Karpas-422 (cell line): ENCODE results near the gene CDKN1B. TPM values are rescaled to one million over a fixed set of nuclear protein-coding genes. Genes with fewer than 3 reads are reported as not detected.
A peak's percentile ranks its signal among the peaks of the same experiment; 100 is the strongest.

ENCODE experiments used
- DNase-seq: peaks from one replicate; pipeline ENCODE4 v3.0.0-alpha.2; 2015
- H2AFZ ChIP-seq: fragments of 200-600 bp; sonication (generic); 2 replicates; pipeline ENCODE4 v1.6.1; 2014; ENCODE audit warnings: antibody characterized with exemption, low read length, mixed read lengths
- H3K27ac ChIP-seq: fragments of 200-600 bp; sonication (generic); 2 replicates; pipeline ENCODE4 v1.5.1; 2014; ENCODE audit warnings: mild to moderate bottlenecking, low read length, moderate library complexity
- H3K27me3 ChIP-seq: fragments of 200-600 bp; sonication (generic); 2 replicates; pipeline ENCODE4 v1.6.1; 2014; ENCODE audit warnings: low read length, mixed read lengths
- H3K36me3 ChIP-seq: fragments of 200-600 bp; sonication (generic); 2 replicates; pipeline ENCODE4 v1.6.1; 2014; ENCODE audit warnings: low read length, mixed read lengths; ENCODE audit not compliant: insufficient read depth
- H3K4me1 ChIP-seq: fragments of 200-600 bp; sonication (generic); 2 replicates; pipeline ENCODE4 v1.6.1; 2014; ENCODE audit warnings: mild to moderate bottlenecking, low read length, mixed read lengths
- H3K4me2 ChIP-seq: fragments of 200-600 bp; sonication (generic); 2 replicates; pipeline ENCODE4 v1.6.1; 2014; ENCODE audit warnings: low read length, low read depth, mild to moderate bottlenecking; ENCODE audit not compliant: poor library complexity, severe bottlenecking
- H3K4me3 ChIP-seq: fragments of 200-600 bp; sonication (generic); 2 replicates; pipeline ENCODE4 v1.5.1; 2014; ENCODE audit warnings: mild to moderate bottlenecking, antibody characterized with exemption, low read length, mixed read lengths
- H3K79me2 ChIP-seq: fragments of 200-600 bp; sonication (generic); 2 replicates; pipeline ENCODE4 v1.6.1; 2014; ENCODE audit warnings: mild to moderate bottlenecking, low read length, mixed read lengths
- H3K9ac ChIP-seq: fragments of 200-600 bp; sonication (generic); 2 replicates; pipeline ENCODE4 v1.6.0; 2014; ENCODE audit warnings: low read length
- H3K9me2 ChIP-seq: fragments of 200-600 bp; sonication (generic), shearing (Covaris generic); replicated peaks from 2 replicates; pipeline ENCODE4 v1.6.0; 2014; ENCODE audit warnings: mild to moderate bottlenecking, low read length, moderate library complexity; ENCODE audit not compliant: insufficient read depth
- H3K9me3 ChIP-seq: fragments of 300-700, 200-600 bp; sonication (generic); 2 replicates; pipeline ENCODE4 v1.6.1; 2014; ENCODE audit warnings: low read length, mixed read lengths
- H4K20me1 ChIP-seq: fragments of 200-600 bp; sonication (generic); 2 replicates; pipeline ENCODE4 v1.6.1; 2014; ENCODE audit warnings: mild to moderate bottlenecking, antibody characterized with exemption, low read length, low read depth; ENCODE audit not compliant: insufficient read depth
- total RNA-seq: library from RNA; depleted of rRNA; stranded (reverse); fragments of >200 nt; shearing (Covaris generic); gene quantifications from 2 replicates; pipeline ENCODE4 v1.2.3, GENCODE V29; 2014; ENCODE audit warnings: low replicate concordance; rRNA removed

Gene CDKN1B
- 32.8 and 50.9 TPM in 2 replicates for total RNA-seq

DNA sequence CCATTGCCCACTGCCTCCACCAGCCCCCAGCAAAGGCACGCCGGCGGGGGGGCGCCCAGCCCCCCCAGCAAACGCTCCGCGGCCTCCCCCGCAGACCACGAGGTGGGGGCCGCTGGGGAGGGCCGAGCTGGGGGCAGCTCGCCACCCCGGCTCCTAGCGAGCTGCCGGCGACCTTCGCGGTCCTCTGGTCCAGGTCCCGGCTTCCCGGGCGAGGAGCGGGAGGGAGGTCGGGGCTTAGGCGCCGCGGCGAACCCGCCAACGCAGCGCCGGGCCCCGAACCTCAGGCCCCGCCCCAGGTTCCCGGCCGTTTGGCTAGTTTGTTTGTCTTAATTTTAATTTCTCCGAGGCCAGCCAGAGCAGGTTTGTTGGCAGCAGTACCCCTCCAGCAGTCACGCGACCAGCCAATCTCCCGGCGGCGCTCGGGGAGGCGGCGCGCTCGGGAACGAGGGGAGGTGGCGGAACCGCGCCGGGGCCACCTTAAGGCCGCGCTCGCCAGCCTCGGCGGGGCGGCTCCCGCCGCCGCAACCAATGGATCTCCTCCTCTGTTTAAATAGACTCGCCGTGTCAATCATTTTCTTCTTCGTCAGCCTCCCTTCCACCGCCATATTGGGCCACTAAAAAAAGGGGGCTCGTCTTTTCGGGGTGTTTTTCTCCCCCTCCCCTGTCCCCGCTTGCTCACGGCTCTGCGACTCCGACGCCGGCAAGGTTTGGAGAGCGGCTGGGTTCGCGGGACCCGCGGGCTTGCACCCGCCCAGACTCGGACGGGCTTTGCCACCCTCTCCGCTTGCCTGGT, at the start of gene CDKN1B:
CDKN1B (plus strand) TSS at position 576 of the 793 bp plus-strand sequence. CDS start 472 bp downstream, outside the sequence.
- peaks cover 64% of the 10 kb centered on the region for H3K4me1 ChIP-seq
- H3K4me2 ChIP-seq = peak within 1 kb of the TSS; percentile 89
- peak within 1 kb of the TSS; percentile 56; the same call in 1 of the 2 replicates for H2AFZ ChIP-seq
- 0 out of 2 replicates have a peak, but pooled peaks cover 7% of the 10 kb centered on the region for H4K20me1 ChIP-seq
- H3K79me2 ChIP-seq = peaks cover 36% of the 10 kb centered on the region
- DNase-seq = peak; percentile 92
- no peaks in the 10 kb centered on the region for H3K9me2 ChIP-seq
- H3K4me3 ChIP-seq = peak within 1 kb of the TSS; percentile 86
- peak within 1 kb of the TSS; percentile 72 for H3K27ac ChIP-seq
- peaks cover 11% of the 10 kb centered on the region; the same call in 1 of the 2 replicates for H3K36me3 ChIP-seq
- no peaks in the 10 kb centered on the region for H3K9me3 ChIP-seq
- H3K27me3 ChIP-seq = no peaks in the 10 kb centered on the region
- peak within 1 kb of the TSS; percentile 95 for H3K9ac ChIP-seq

DNA sequence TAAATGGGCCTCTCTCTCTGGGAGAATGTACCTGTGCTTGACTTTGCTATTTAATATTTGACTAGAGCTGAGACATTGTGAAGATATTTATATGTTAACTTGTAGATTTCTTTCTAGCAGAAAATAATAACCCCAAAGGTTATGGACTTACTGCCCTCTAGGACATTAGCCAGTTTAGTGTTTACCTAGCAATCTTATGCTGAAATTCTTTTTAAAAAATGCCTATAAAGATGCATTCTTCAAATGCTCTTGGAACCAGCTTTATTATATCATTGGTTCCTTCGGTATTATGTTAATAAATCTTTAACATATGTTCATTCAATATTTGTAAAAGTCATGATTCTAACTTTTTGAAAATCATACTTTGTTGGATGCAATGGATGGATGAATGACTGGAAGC, 49.2 kb upstream of the CDKN1B start:
- Histone ChIP-seq H4K20me1 (no peaks in the 10 kb centered on the region), H3K4me1 (no peaks in the 10 kb centered on the region), H3K4me2 (no peak overlapping the region), H3K4me3 (no peak overlapping the region), H3K9me2 (no peaks in the 10 kb centered on the region), H3K79me2 (no peaks in the 10 kb centered on the region), H2AFZ (no peak overlapping the region), H3K27ac (no peak overlapping the region), H3K9me3 (no peaks in the 10 kb centered on the region), H3K9ac (no peak overlapping the region), H3K36me3 (no peaks in the 10 kb centered on the region), H3K27me3 (no peaks in the 10 kb centered on the region)
- no peak for DNase-seq

DNA sequence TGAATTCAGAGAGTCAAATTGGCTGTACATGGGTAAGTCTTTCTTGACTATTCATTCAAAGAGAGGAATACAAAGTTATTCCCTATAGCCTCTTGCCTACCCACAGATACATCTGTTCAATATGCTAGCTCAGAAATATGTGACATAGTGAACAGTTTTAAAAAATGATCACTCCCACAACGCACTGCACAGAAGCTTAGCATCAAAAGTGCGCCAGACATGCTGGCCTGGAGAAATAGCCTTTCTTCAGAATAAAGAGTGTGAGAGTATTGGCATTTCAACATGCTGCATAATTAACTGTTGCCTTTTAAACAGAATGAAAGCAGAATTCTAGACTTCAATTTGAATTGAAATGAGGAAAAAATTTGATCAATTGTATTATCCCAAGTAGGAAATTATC, 48.1 kb upstream of the CDKN1B start:
- no peak overlapping the region for H3K4me3 ChIP-seq
- no peak overlapping the region for H2AFZ ChIP-seq
- no peaks in the 10 kb centered on the region for H3K4me1 ChIP-seq
- H3K79me2 ChIP-seq = no peaks in the 10 kb centered on the region
- no peaks in the 10 kb centered on the region for H4K20me1 ChIP-seq
- DNase-seq = no peak
- H3K9ac ChIP-seq = no peak overlapping the region
- no peaks in the 10 kb centered on the region for H3K9me3 ChIP-seq
- H3K27ac ChIP-seq = no peak overlapping the region
- no peaks in the 10 kb centered on the region for H3K36me3 ChIP-seq
- no peaks in the 10 kb centered on the region for H3K27me3 ChIP-seq
- no peak overlapping the region for H3K4me2 ChIP-seq
- H3K9me2 ChIP-seq = no peaks in the 10 kb centered on the region

DNA sequence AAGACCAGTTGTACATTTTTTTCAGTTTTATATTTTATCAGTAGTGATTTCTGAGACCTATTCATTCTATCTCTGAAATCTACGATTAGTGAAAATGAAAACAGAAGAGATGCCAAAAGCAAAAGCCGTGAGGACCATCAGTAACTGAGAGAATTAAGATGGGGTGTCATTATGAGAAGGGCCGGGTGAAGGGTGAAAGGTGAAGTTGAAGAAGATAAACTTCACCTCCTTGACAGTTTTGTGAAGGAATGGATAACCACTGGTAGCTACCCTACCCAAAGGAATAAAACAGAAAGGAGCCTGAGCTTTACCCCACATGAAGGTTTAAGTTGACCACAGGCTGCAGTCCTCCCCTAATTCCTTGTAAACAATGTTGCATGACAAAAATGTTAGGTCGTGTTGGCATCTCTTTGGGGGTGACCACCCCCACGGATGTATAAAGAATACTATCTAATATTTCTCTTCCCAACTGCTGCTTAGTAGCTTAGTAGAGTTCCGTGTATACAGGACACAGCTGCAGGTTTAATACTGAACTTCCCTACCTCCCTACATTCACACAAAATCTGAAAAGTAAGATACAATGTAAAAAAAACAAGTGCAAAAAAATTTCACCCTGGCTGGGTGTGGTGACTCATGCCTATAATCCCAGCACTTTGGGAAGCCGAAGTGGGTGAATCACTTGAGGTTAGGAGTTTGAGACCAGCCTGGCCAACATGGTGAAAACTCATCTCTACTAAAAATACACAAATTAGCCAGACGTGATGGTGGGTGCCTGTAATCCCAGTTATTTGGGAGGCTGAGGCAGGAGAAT, 45.1 kb upstream of the CDKN1B start:
- DNase-seq = no peak
- Histone ChIP-seq H3K4me3 (no peak overlapping the region), H4K20me1 (no peaks in the 10 kb centered on the region), H3K4me2 (no peak overlapping the region), H3K36me3 (no peaks in the 10 kb centered on the region), H3K27me3 (no peaks in the 10 kb centered on the region), H3K9ac (no peak overlapping the region), H3K9me2 (no peaks in the 10 kb centered on the region), H3K79me2 (no peaks in the 10 kb centered on the region), H3K9me3 (no peaks in the 10 kb centered on the region), H2AFZ (no peak overlapping the region), H3K27ac (no peak overlapping the region), H3K4me1 (no peaks in the 10 kb centered on the region)

DNA sequence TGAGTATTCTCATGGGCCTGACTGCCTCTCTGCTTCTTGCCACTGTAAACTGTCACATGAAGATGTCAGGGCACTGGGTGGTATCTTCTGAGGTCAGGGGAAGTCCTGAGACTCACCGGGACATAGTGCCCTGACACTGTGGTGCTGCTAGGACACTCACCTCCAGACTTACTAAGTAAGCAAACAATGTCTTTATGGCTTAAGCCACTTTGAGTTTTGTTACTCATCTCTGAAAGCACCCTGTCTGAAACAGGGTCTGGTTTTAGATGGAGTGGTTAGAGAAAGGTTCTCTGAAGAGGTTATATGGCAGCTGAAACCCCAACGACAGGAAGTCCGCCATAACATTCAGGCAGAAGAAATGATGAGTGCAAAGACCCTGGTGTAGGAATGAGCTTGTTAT, 43.9 kb upstream of the CDKN1B start:
- no peak overlapping the region for H3K27ac ChIP-seq
- H3K36me3 ChIP-seq = no peaks in the 10 kb centered on the region
- H3K9ac ChIP-seq = no peak overlapping the region
- no peaks in the 10 kb centered on the region for H3K27me3 ChIP-seq
- H3K9me3 ChIP-seq = no peaks in the 10 kb centered on the region
- no peaks in the 10 kb centered on the region for H4K20me1 ChIP-seq
- no peak overlapping the region for H3K4me3 ChIP-seq
- DNase-seq = no peak
- no peaks in the 10 kb centered on the region for H3K4me1 ChIP-seq
- H3K9me2 ChIP-seq = no peaks in the 10 kb centered on the region
- H3K79me2 ChIP-seq = no peaks in the 10 kb centered on the region
- no peak overlapping the region for H2AFZ ChIP-seq
- no peak overlapping the region for H3K4me2 ChIP-seq

- no peak overlapping the region for H3K4me3 ChIP-seq
- H3K79me2 ChIP-seq = no peaks in the 10 kb centered on the region
- H4K20me1 ChIP-seq = no peaks in the 10 kb centered on the region
- no peaks in the 10 kb centered on the region for H3K4me1 ChIP-seq
- H3K27ac ChIP-seq = no peak overlapping the region
- no peaks in the 10 kb centered on the region for H3K9me3 ChIP-seq
- no peak overlapping the region for H2AFZ ChIP-seq
- no peaks in the 10 kb centered on the region for H3K9me2 ChIP-seq
- no peak for DNase-seq
- no peaks in the 10 kb centered on the region for H3K27me3 ChIP-seq
- H3K36me3 ChIP-seq = no peaks in the 10 kb centered on the region
- H3K9ac ChIP-seq = no peak overlapping the region
- no peak overlapping the region for H3K4me2 ChIP-seq
These were observed 40.6 kb upstream of the CDKN1B start for GRCh38 chr12:12676605-12677004.

GRCh38 chr12:12681061-12681765, 36.0 kb upstream of the CDKN1B start:
- no peaks in the 10 kb centered on the region for H4K20me1 ChIP-seq

DNA sequence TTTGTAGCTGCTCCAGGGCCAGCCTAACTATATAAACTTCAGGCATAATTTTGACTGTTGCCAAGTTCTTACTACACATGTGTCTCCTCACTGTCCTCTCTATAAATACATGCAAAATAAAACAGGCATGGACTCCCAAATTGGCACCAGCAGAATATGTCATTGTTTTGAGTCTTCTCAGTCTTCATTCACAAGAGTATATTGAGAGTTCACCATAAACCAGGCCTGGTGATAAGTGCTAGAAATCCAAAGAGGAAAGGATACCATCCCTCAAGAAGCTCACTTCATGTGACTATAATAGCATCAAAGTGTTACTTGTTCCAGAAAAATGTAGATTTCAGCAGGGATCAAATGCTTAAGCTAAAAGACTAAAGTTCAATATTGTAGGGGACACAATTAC, 34.9 kb upstream of the CDKN1B start:
- Histone ChIP-seq H3K9me2 (no peaks in the 10 kb centered on the region), H3K36me3 (no peaks in the 10 kb centered on the region), H3K9me3 (no peaks in the 10 kb centered on the region), H2AFZ (no peak overlapping the region), H3K9ac (no peak overlapping the region), H4K20me1 (no peaks in the 10 kb centered on the region), H3K4me3 (no peak overlapping the region), H3K27ac (no peak overlapping the region), H3K4me2 (no peak overlapping the region), H3K4me1 (no peaks in the 10 kb centered on the region), H3K79me2 (no peaks in the 10 kb centered on the region), H3K27me3 (no peaks in the 10 kb centered on the region)
- no peak for DNase-seq

More at GRCh38 chr12:12681061-12681765, 36.0 kb upstream of the CDKN1B start:
- Histone ChIP-seq H3K9me3 (no peaks in the 10 kb centered on the region), H3K36me3 (no peaks in the 10 kb centered on the region), H3K9ac (no peak overlapping the region), H3K27ac (no peak overlapping the region), H3K4me2 (no peak overlapping the region), H3K79me2 (no peaks in the 10 kb centered on the region), H2AFZ (no peak overlapping the region), H3K9me2 (no peaks in the 10 kb centered on the region), H3K27me3 (no peaks in the 10 kb centered on the region), H3K4me3 (no peak overlapping the region), H3K4me1 (no peaks in the 10 kb centered on the region)
- no peak for DNase-seq
